Fibroblast of mammary gland (primary cell): ENCODE data around the gene HSDL1.
A peak's percentile ranks its signal among the peaks of the same experiment; 100 is the strongest.

Source experiments
- DNase-seq: peaks from one replicate; pipeline ENCODE4 v3.0.0-alpha.2; 2010; ENCODE audit warnings: low read depth
- H3K4me3 ChIP-seq: 2 replicates; pipeline ENCODE4 v1.5.1; 2011; ENCODE audit warnings: low read depth, mild to moderate bottlenecking, low read length, moderate library complexity; ENCODE audit not compliant: control insufficient read depth
- CTCF ChIP-seq: conservative IDR thresholded peaks from 2 replicates; pipeline ENCODE4 v1.5.1; 2011; ENCODE audit warnings: low read depth, low read length, inconsistent platforms; ENCODE audit not compliant: control insufficient read depth, insufficient read depth

Gene HSDL1

GRCh38 chr16:84175350-84176081 lies 30.5 kb upstream of the HSDL1 start:
- H3K4me3 ChIP-seq, result no peak overlapping the region
- TF ChIP-seq CTCF, result peak; percentile 84
- peak; percentile 62 for DNase-seq

- TF ChIP-seq CTCF, result no peak
- DNase-seq, result no peak
- H3K4me3 ChIP-seq, result no peak overlapping the region
Measured at GRCh38 chr16:84174396-84174795, 29.4 kb upstream of the HSDL1 start.

GRCh38 chr16:84169765-84170310 lies 24.9 kb upstream of the HSDL1 start:
- TF ChIP-seq CTCF, result no peak
- no peak overlapping the region for H3K4me3 ChIP-seq
- no peak for DNase-seq

GRCh38 chr16:84166796-84167695 lies 22.1 kb upstream of the HSDL1 start:
- no peak for DNase-seq

GRCh38 chr16:84165746-84166145 lies 20.8 kb upstream of the HSDL1 start:
- DNase-seq, result no peak
- TF ChIP-seq CTCF, result no peak
- no peak overlapping the region for H3K4me3 ChIP-seq

More at GRCh38 chr16:84166796-84167695, 22.1 kb upstream of the HSDL1 start:
- TF ChIP-seq CTCF, result no peak
- H3K4me3 ChIP-seq, result no peak overlapping the region

- DNase-seq, result no peak
- no peak for TF ChIP-seq CTCF
- H3K4me3 ChIP-seq, result no peak overlapping the region
Measured at GRCh38 chr16:84161801-84162200, 16.8 kb upstream of the HSDL1 start.
